Fibroblast of lung (primary cell): ENCODE results near the gene TMEM150A. TPM values are rescaled to one million over a fixed set of nuclear protein-coding genes. Genes with fewer than 3 reads are reported as not detected.
"Not testable (repeated sequence)": the region's sequence is repeated elsewhere in the genome, so short reads cannot be mapped to it uniquely, and the experiment has no call there.

ENCODE experiments used
- DNase-seq, 2 donors: peaks; one replicate each; pipeline versions ENCODE4 v3.0.0 to v3.0.0-alpha.2; 2010; ENCODE audit warnings: low read depth in 2 of 2
- H2AFZ ChIP-seq: 2 replicates; pipeline ENCODE4 v1.5.1; 2012; ENCODE audit warnings: low read length, control low read depth, inconsistent platforms
- H3K27ac ChIP-seq: 2 replicates; pipeline ENCODE4 v1.5.1; 2011; ENCODE audit warnings: low read length, control low read depth; ENCODE audit not compliant: insufficient read depth
- H3K27me3 ChIP-seq: 2 replicates; pipeline ENCODE4 v1.5.1; 2011; ENCODE audit warnings: mild to moderate bottlenecking, low read length; ENCODE audit not compliant: control insufficient read depth, insufficient read depth
- H3K36me3 ChIP-seq: 2 replicates; pipeline ENCODE4 v1.5.1; 2011; ENCODE audit warnings: low read length; ENCODE audit not compliant: control insufficient read depth, insufficient read depth
- H3K4me1 ChIP-seq: 2 replicates; pipeline ENCODE4 v1.5.1; 2011; ENCODE audit warnings: low read length; ENCODE audit not compliant: control insufficient read depth, insufficient read depth; ENCODE audit errors: extremely low read depth
- H3K4me2 ChIP-seq: 2 replicates; pipeline ENCODE4 v1.5.1; 2011; ENCODE audit warnings: low read length, control low read depth; ENCODE audit not compliant: insufficient read depth; ENCODE audit errors: extremely low read depth
- H3K4me3 ChIP-seq, 4 experiments: fragments of 200-600 bp in 1 of 4; sonication (generic) in 1 of 4; replicated peaks in 1 of 4; 2 replicates each; pipeline ENCODE4 v1.5.1; 2011 to 2016; ENCODE audit warnings: low read length in 4 of 4, low read depth in 3 of 4, mild to moderate bottlenecking in 3 of 4, control low read depth in 2 of 4, inconsistent platforms in 1 of 4, mixed read lengths in 1 of 4; ENCODE audit not compliant: insufficient read depth in 1 of 4; ENCODE audit errors: control extremely low read depth in 1 of 4
- H3K79me2 ChIP-seq: 2 replicates; pipeline ENCODE4 v1.5.1; 2012; ENCODE audit warnings: mild to moderate bottlenecking, low read length, inconsistent platforms; ENCODE audit not compliant: control insufficient read depth, insufficient read depth
- H3K9ac ChIP-seq: 2 replicates; pipeline ENCODE4 v1.5.1; 2011; ENCODE audit warnings: mild to moderate bottlenecking, low read length, control low read depth; ENCODE audit not compliant: insufficient read depth
- H3K9me3 ChIP-seq: 2 replicates; pipeline ENCODE4 v1.5.1; 2012; ENCODE audit warnings: low read depth, low read length; ENCODE audit not compliant: control insufficient read depth, insufficient read depth
- H4K20me1 ChIP-seq: 2 replicates; pipeline ENCODE4 v1.5.1; 2011; ENCODE audit warnings: low read length; ENCODE audit not compliant: control insufficient read depth, insufficient read depth; ENCODE audit errors: extremely low read depth
- CTCF ChIP-seq, 2 donors: IDR thresholded peaks in 1 of 2; conservative IDR thresholded peaks in 1 of 2; 1 replicate in 1 of 2; 2 replicates in 1 of 2; pipeline ENCODE4 v1.5.1; 2011 to 2012; ENCODE audit warnings: low read length in 2 of 2, control low read depth in 1 of 2, inconsistent platforms in 1 of 2, low read depth in 1 of 2, mild to moderate bottlenecking in 1 of 2
- EZH2 ChIP-seq: IDR thresholded peaks from 2 replicates; pipeline ENCODE4 v1.5.1; 2012; ENCODE audit warnings: low read length, control low read depth, mild to moderate bottlenecking; ENCODE audit errors: missing control alignments
- polyA plus RNA-seq, 2 donors: library from polyadenylated mRNA; depleted of rRNA in 1 of 2; stranded (reverse) in 1 of 2; unstranded in 1 of 2; fragments of >200 nt; gene quantifications; 2 replicates each; pipeline ENCODE4 v1.2.1, GENCODE V29; 2011 to 2012; ENCODE audit warnings: missing spikeins in 1 of 2
- total RNA-seq: library from RNA; depleted of rRNA; stranded (reverse); fragments of >200 nt; gene quantifications from 2 replicates; pipeline ENCODE4 v1.2.1, GENCODE V29; 2014

Gene TMEM150A
- total and polyA plus RNA-seq, 2 donors (not counting 1 experiment from before 2014, with no cell fraction given): 13.2 to 15.5 TPM

- peaks cover 7% of the 10 kb centered on the region for H3K79me2 ChIP-seq
- peak in 1 of 2 donors; percentile 19 for DNase-seq
- H3K9me3 ChIP-seq: no peaks in the 10 kb centered on the region
- H3K36me3 ChIP-seq: peaks cover 10% of the 10 kb centered on the region
- H3K4me2 ChIP-seq: peak overlapping the region; percentile 11
- peak overlapping the region; percentile 86 for H3K27ac ChIP-seq
- H3K4me3 ChIP-seq: peak overlapping the region in 1 of 4 experiments; percentile 15
- no peaks in the 10 kb centered on the region for H3K27me3 ChIP-seq
- no peak overlapping the region for H3K9ac ChIP-seq
- H2AFZ ChIP-seq: no peak overlapping the region
- peaks cover 28% of the 10 kb centered on the region for H3K4me1 ChIP-seq
- TF ChIP-seq EZH2: no peak
- no peak for TF ChIP-seq CTCF (conservative IDR thresholded peaks at IDR 0.05 in 1 of 2, IDR thresholded peaks at IDR 0.05 in 1 of 2; ENCODE audit: low read depth in 1 of 2, low read length in 2 of 2)
- no peaks in the 10 kb centered on the region for H4K20me1 ChIP-seq
These were observed 2.3 kb upstream of the TMEM150A start for GRCh38 chr2:85604568-85605339.

DNA sequence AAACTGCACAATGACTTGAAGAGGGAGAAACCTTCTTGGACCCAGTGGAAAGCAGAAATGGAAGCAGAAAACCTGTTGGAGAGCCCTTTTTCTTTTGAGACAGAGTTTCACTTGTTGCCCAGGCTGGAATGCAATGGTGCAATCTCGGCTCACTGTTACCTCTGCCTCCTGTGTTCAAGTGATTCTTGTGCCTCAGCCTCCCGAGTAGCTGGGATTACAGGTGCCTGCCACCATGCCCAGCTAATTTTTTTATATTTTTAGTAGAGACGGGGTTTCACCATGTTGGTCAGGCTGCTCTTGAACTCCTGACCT, 1.6 kb upstream of the TMEM150A start:
- not testable (repeated sequence) for H2AFZ ChIP-seq, H3K9me3 ChIP-seq, H3K9ac ChIP-seq, H3K27ac ChIP-seq, DNase-seq, H3K27me3 ChIP-seq, H4K20me1 ChIP-seq, H3K79me2 ChIP-seq
- peaks cover 11% of the 10 kb centered on the region for H3K36me3 ChIP-seq
- peak overlapping the region in 2 of 4 experiments; percentile 2 to 85 for H3K4me3 ChIP-seq
- H3K4me1 ChIP-seq: peaks cover 28% of the 10 kb centered on the region
- H3K4me2 ChIP-seq: peak overlapping the region; percentile 76

- no peaks in the 10 kb centered on the region for H3K9me3 ChIP-seq
- H3K27me3 ChIP-seq: no peaks in the 10 kb centered on the region
- H3K36me3 ChIP-seq: peaks cover 19% of the 10 kb centered on the region
- H3K4me3 ChIP-seq: peak overlapping the region; percentile 73 to 97 (median 88)
- peak overlapping the region; percentile 64 for H3K4me2 ChIP-seq
- peak; percentile 50 to 56 for DNase-seq
- H3K79me2 ChIP-seq: peaks cover 12% of the 10 kb centered on the region
- no peaks in the 10 kb centered on the region for H4K20me1 ChIP-seq
- peak overlapping the region; percentile 61 for H3K9ac ChIP-seq
- peaks cover 25% of the 10 kb centered on the region for H3K4me1 ChIP-seq
- H3K27ac ChIP-seq: peak overlapping the region; percentile 26
- TF ChIP-seq EZH2 (no peak), CTCF (conservative IDR thresholded peaks at IDR 0.05 in 1 of 2, IDR thresholded peaks at IDR 0.05 in 1 of 2; ENCODE audit: low read depth in 1 of 2, low read length in 2 of 2) (no peak)
- no peak overlapping the region for H2AFZ ChIP-seq
These were observed 575 bp downstream of the TMEM150A start for GRCh38 chr2:85601771-85602475.
